HUDEP-2 (cell line): ENCODE results near the gene CDKN1A.
"Not testable (repeated sequence)": the region's sequence is repeated elsewhere in the genome, so short reads cannot be mapped to it uniquely, and the experiment has no call there.

ENCODE experiments used
- DNase-seq, 76 experiments: peaks; one replicate each; lab custom pipeline; 2025; ENCODE audit not compliant: unreplicated experiment in 76 of 76; lab: John Stamatoyannopoulos, UW

The CDKN1A gene

DNA sequence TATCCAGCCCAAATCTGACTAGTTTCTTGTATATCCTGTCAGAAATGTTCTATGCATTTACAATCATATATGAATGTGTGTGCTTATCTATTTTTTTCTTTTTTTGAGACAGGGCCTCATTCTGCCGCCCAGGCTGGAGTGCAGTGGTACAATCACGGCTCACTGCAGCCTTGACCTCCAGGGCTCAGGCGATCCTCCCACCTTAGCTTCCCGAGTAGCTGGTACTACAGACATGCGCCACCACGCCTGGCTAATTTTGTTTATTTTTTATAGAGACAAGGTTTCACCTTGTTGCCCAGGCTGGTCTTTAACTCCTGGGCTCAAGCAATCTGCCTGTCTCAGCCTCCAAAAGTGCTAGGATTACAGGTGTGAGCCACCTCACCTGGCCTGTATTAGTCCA lies 16.1 kb downstream of the CDKN1A start:
- no peak for DNase-seq

DNA sequence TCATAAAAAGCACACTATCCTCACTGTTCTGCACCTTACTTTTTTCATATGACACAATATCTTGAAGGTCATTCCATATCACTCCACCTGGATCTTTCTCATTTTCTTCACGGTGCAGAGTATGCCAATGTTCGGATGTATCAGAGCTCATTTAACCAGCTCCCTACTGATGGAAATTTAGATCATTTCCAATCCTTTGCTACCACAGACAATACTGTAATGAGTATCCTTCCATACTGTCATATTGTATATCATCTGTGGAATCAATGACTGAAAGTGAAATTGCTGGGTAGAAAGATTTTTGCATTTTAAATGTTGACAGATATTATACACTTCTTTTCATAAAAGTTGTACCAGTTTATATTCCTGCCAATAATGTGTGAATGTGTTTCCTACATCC lies 16.9 kb downstream of the CDKN1A start:
- no peak for DNase-seq

DNA sequence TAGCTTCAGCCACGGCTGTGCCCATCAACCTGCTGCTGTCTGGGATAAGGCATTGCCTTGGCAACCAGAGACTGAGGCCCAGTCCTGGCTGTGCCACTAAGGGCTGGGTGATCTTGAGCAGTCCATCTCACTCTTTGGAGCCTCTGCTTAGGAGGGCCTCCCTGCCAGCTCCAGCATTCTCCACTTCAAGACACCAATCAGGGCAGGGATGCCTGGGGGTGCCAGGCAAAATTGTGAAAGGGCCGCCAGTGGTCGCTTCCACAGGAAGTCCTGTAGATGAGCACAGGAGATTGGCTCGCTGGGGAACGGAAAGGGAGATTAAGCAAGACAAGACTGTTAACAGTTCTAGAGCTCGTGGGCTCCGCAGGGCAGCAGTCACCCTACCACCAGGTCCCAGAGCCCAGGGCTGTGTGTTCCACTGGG lies 19.0 kb downstream of the CDKN1A start, which contains the start of gene RAB44:
RAB44 (plus strand) TSS at position 346 of the 423 bp plus-strand sequence. CDS start 6,410 bp downstream, outside the sequence.
- DNase-seq, result no peak

DNA sequence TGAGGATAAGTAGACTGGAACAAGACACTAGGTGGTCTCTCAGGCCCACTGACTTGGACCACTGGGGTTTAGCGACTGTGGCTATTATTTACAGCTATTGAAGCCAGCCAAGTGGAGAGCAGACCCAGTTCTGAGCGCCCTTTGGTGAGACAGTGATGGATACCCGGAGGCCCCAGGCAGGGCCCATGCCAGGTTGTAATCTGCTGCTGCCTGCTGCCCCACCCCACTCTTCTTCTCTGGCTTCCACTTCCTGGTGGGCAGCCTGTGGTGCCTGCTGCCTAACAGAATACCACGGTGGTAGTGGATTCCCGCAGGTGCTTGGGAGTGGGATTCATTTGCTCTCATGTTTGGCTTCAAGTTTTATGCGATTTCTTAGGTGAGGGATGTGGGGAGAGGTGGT lies 19.7 kb downstream of the CDKN1A start:
- DNase-seq, result no peak

DNA sequence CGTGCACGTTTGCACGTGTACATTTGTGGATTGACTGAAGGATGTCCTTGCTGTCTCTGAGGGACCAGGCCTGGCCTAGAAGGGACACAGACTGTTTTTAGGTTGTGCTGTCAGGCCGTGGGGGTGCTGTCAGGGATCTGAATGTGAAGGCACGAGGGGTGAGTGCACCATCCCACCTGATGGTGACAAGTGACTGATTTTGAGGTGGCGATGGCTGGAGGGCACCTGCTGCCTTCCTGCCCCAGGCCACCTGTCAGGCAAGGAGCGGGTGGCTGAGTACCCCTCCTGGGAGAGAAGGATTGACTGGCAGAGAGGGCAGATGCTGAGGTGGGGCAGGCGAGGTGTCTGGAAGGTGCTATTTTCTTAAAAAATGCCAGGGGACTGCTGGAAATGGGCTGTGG lies 20.4 kb downstream of the CDKN1A start:
- no peak for DNase-seq

DNA sequence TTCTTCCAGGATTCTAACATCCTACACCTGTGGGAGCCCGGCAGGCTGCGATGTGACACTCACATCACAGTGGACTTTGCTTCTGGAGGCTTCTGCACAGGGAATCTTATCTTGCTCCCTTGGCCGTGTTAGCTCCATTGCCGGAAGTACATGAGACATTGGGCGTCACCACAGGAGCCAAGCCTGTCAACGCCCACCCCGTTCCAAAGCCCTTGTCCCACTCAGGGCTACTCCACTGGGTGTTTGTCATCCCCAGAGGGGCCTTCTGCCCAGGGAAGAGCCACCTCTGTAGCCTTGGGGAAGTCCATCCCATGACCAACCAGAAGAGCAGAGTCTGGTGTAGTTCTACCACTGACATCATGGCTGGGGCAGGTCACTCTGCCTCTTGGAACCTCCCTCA lies 20.8 kb downstream of the CDKN1A start:
- DNase-seq, result no peak

DNA sequence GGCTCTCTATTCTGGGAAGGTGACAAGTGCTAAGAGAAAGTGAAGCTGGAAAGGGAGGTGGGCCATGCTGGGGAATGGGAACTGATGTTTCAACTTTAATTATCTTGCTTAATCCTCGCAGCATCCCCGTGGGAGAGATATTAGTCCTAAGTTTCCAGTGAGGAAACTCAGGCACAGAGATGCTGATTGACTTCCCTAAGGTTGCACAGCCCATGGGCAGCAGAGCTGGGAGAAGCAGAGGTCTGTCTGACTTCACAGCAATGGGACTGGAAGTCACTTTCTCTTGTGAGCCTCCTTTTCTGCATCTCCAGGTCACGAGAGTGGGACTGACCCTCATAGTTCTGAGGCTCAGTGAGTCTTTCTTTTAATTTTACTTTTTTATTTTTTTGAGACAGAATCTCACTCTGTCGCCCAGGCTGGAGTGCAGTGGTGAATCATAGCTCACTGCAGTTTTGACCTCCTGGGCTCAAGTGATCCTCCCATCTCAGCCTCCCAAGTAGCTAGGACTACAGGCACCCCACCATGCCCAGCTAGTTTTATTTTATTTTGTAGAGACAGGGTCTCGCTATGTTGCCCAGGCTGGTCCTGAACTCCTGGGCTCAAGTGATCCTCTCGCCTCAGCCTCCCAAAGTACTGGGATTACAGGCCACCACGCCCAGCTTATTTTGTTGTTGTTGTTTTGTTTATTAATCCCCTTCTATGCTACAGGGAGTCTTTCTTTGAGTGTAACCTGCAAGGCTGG lies 21.7 kb downstream of the CDKN1A start:
- no peak for DNase-seq

DNA sequence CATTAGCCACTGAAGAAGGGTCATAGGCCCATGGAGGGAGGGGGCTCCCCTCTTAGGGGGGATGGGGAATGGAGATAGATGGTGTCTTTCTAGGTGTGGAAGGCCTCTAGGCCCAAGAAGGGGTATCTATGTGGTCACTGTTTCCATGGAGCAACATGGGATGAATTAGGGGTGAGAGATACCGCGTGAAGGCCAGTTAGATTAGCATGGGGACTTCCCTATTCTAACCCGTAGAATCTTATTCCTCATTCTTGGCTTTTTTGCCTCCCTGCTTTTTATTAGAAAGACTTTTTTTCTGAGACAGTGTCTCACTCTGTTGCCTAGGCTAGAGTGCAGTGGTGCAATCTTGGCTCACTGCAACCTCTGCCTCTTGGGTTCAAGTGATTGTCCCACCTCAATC lies 22.3 kb downstream of the CDKN1A start:
- DNase-seq, result no peak

DNA sequence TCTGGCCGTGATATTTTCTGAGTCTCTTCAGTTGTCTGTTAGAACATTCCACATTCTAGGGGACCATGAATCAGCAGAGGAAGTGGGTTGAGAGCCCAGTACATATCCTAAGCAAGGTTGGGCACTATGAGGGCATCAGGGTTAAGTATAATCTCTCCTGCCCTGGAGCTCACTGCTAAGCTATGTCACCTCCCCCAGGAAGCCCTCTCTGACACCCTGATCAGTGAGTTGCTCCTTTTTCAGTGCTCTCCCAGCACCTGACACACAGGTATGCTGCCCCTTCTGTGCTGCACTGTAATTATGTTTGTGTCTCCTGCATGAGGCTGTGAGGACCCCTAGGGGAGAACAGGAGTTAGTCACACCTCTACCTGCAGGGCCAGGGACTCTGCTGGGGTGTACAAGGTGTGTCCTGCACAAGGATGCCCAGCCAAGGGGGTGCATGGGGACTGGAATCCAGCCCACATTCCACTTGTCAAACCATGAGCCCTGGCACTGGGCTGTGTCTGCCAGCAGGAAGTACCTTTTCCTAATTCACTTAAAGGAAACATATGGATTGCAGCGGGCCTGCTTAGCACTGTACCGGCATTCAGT lies 23.0 kb downstream of the CDKN1A start:
- no peak for DNase-seq

DNA sequence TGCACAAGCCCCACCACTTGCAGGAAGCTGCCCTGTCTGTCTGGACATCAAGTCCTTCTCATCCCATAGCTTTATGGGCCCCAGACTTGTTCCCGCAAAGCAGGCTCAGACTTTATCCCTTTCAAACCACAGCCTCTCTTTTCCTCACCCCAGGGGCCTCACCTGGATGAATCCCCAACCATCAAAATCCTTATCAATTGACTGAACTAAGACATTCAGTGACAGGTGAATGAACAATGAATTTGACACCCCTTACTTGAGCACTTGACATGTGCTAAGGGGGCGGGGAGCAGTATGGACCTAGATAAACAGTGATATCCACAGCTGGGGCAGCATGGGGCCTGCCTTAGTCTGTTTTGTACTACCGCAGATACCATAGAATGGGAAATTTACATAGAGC lies 24.1 kb downstream of the CDKN1A start:
- no peak for DNase-seq

DNA sequence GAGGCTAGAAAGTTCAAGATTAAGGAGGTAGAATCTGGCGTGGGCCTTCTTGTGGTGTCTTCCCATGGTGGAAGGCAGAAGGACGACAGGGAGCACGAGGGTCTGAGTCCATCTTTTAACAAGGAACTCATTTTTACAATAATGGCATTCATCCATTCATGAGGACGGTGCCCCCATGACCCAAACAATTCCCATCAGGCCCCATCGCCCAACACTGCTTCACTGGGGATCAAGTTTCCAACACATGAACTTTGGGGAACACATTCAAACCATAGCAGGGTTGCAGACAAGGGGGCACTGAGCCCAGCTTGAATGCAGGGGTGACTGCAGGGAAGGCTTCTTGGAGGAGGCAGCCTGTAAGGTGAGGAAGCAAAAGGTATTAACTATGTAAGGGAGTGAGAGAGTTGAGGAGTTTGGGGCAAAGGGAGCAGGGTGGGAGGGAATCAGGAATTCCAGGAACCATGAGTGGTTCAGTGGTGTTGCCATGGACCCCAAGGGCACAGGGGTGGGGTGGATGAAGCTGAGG lies 24.6 kb downstream of the CDKN1A start:
- DNase-seq, result no peak

DNA sequence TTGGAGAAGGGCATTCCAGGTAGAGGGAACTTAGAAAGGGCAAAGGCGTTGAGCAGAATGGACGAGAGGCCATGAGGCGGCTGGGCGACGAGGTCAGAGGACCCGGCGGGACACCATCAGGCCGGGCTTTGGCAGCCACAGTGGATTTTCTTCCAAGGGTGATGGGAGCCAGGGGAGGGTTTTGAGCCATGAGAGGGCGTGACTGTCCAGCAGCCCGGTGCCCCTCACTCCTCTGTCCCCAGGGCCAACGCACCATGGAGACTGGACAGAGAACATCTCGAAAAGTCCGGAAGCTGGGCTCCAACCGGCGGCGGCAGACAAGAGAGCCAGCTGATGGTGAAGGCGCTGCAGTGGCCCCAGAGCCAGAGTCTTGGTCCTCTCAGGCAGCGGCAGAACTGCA lies 25.5 kb downstream of the CDKN1A start:
- DNase-seq, result no peak

DNA sequence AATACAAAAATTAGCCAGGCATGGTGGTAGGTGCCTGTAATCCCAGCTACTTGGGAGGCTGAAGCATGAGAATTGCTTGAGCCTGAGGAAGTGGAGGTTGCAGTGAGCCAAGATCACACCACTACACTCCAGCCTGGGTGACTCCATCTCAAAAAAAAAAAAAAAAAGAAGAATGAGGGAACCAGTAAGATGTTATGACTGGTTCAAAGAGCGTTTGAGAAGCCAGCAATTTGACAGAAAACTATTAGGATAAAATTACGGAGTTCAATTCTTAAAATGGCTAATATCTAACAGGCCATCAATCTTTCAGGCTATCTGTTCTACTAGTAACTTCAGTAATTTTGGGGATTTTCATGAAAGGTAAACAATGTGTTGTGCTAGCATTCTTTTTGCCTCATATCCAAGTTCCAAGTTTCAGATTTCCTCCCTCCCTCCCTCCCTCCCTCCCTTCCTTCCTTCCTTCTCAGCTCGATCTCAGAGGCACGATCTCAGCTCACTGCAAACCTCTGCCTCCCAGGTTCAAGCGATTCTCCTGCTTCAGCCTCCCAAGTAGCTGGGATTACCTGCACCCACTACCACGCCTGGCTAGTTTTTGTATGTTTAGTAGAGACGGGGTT lies 26.6 kb downstream of the CDKN1A start:
- not testable (repeated sequence) for DNase-seq

DNA sequence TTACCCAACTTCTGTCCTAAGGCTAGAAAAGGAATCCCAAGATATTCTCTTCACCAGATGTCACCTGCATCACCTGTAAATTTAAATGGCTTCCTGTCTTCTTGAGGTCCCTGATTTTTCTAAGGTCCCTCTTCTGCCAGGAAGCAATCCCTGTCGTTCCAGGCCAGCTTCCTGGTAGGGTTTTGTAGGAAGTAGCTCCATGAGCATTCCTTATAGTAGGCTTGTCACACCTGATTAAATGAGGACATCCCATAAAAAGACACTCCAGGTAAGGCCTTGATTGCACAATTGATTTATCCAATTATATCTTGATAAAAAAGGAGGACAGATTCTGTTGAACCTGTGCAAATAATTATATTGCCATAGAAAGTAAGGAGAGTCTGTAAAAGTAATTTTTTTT lies 27.8 kb downstream of the CDKN1A start:
- no peak for DNase-seq

DNA sequence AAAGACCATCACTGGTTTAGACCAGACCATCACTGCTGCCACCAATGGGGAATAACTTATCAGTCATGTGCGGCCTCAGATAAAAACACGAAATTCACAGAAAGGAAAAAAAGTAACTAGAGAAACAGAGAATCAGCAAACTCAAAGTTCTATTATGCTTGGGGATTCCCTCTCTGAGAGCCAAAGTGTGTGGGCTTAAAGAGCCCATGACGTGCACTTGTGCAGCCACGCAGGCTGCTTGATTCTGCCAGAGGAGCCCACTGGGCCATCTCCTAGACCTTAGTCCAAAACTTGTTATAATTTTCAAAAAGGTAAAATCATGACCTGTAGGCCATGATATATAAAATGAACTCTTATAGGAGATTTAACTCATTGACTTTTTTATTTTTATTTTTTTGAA lies 34.3 kb downstream of the CDKN1A start:
- no peak for DNase-seq

DNA sequence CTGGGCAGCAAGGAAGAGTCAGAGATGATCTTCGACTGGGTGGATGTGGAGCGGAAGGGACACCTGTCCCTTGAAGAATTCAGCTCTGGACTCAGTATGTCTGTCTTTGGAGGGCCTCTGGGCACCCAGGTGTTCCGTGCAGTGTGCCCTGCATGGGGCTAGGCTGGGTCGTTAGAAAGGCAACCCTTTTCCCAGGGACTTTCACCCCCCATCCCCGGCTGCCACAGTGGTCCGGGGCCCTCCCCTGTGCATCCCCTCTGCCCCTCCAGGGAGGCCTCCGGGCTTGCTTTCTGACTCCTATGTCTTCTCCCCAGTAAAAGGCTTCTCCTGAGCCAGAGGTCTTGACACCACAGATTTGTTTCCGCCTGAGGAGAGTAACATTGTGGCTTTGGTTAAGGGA lies 35.3 kb downstream of the CDKN1A start:
- DNase-seq, result no peak

DNA sequence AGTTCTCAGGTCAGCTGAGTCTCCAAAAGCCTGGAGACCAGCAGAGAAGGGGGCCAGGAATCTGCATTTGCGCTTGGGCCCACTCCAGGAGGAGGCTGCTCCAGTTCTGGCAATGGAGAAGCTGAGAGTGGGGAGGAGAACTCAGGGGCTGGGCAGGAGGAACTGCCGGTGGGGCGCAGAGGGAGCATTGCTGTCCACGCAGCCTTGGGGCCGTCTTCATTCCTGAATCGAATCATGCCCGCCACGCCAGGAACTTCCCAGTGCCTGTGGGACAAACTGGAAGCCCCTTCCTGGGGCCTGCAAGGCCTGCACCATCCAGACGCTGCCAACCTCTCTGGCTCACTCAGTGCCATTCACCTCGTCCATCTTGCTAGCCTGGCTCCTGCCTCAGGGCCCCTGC lies 36.0 kb downstream of the CDKN1A start:
- no peak for DNase-seq

DNA sequence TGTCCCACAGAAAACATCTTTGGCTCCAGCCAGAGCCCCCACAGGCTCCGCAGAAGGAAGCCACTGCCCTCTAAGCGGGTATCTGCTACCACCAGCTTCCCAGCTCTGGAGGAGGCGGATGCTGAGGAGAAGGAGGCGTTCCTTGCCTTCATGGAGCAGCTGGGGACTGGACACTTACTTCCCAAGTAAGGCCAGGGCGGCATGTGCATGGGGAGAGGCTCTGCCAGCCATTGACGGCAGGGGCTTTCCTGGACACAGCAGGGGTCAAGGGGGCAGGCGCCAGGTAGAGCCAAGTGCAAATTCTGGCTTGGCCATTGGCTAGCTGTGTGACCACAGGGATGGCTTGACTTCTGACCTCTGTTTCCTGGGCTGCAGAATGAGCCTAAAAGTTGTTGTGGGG lies 37.0 kb downstream of the CDKN1A start:
- no peak for DNase-seq

DNA sequence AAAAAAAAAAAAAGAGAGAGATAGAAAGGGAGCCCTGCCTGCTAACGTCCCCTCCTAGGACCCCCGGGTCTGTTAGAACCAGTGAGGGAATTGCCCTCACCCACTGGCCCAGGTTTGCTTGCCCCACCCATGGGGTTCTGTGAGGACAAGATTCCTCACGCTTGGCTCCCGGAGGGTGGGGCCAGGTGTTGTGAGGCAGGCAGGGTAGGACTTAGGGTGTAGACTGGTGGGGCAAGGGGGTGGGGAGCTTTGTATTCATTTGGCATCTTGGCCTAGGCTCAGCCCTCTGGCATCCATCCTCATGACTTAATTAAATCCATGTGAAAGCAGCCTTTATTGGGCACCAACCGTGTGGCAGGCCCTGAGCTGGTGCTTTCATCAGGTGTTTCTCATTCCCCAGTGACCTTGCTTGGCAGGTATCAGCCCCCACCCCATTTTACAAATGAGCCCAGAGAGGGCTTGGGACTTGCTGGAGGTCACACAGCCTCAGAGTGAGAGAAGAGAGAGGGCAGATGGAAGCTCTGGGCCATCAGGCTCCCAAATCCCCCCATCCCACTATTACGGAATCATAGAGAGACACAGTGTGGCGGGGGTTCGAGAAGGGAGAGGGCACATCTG lies 38.1 kb downstream of the CDKN1A start:
- DNase-seq, result no peak

DNA sequence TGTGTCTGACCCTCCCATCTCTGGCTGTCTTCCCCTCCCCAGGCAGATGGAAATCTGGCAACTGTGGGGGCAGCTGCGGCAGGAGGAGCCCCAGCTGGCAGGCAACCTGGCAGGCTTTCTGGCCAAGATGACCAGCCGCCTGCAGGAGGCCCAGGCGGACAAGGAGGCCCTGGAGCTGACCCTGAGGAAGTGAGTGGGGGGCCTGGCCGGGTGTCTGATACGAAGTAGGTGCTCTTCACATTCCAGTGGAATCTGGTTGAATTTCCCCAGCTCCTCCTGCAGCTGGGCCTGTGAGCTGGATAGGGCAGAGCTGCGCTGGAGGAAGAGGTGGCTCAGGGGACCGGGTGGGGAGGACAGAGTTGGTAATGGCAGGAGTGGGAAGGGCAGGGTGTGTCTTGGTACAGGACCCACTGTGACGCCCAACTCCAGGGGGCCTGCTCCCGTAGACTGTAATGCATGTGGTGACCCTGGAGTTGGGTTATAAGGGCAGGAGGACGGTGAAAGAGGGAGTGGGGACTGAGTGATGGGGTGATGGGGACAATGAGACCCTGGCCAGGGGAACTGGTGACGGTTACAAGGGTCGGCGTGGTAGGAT lies 38.8 kb downstream of the CDKN1A start:
- DNase-seq, result no peak
